PFSK-1 (cell line): ENCODE measurements around the gene KCNQ1.

Experiments used
- FOXP2 ChIP-seq: optimal IDR thresholded peaks from 2 replicates; pipeline ENCODE3; 2011; ENCODE audit warnings: borderline replicate concordance, control low read depth, inconsistent platforms; ENCODE audit not compliant: insufficient read depth; ENCODE audit errors: extremely low read length, extremely low read depth
- POLR2AphosphoS5 ChIP-seq: IDR thresholded peaks from 2 replicates; pipeline ENCODE4 v1.6.1; 2012; ENCODE audit warnings: low read depth, mild to moderate bottlenecking, control low read depth, low read length, moderate library complexity
- SIN3A ChIP-seq: IDR thresholded peaks from 2 replicates; pipeline ENCODE4 v1.6.1; 2012; ENCODE audit warnings: mild to moderate bottlenecking, low read length, moderate library complexity, borderline replicate concordance; ENCODE audit not compliant: insufficient read depth
- TAF1 ChIP-seq: IDR thresholded peaks from 2 replicates; pipeline ENCODE4 v1.6.1; 2012; ENCODE audit warnings: low read length, control low read depth, borderline replicate concordance; ENCODE audit not compliant: insufficient read depth
- TF ChIP-seq, protein P1 (sequence below), 2 experiments: IDR thresholded peaks; 2 replicates each; pipeline versions ENCODE4 v1.6.1 to v1.8.0; 2011 to 2012; ENCODE audit warnings: low read depth in 2 of 2, low read length in 2 of 2, control low read depth in 1 of 2, inconsistent platforms in 1 of 2, mild to moderate bottlenecking in 1 of 2, moderate library complexity in 1 of 2; ENCODE audit not compliant: insufficient read depth in 1 of 2

DNA sequence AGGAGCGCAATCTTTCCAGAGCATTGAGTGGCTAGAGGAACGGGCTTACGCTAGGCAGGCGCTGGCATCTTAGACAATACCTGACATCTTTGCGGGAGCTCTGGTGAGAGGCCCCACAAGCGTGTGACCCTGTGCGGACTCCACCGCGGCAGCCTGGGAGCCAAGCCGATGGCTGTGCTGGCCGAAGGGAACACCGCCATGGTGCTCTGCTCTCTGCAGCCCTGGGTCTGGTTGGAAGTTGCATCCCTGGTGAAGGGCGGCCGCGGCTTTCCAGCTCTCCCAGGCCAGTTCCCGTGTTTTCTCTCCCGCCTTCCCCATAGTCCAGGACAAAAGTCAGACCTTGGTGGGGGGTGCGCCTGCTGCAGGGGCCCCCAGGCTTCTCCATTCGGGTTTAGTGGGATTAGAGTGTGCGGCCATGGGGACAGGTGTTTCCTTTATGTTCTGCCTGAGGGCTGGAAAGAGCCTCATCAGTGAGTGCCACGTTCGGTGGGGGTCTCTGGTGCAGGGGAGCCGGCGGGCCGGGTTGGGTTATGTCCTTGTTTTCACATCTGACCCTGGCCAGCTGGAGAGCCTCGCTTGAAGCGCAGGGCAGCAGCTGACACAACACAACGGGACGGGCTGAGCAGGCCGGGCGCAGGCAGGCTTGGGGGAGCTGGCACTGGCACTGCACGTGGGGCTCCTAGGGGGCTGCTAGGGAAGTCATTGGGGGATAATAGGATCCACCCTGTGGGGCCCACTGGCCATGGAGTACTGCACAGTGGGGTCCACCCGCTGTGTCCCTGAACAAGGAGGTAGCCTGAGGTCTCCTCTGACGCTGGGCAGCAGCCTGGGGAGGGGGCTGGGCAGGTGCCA lies 94.8 kb downstream of the KCNQ1 start:
- TF ChIP-seq, protein P1, sequence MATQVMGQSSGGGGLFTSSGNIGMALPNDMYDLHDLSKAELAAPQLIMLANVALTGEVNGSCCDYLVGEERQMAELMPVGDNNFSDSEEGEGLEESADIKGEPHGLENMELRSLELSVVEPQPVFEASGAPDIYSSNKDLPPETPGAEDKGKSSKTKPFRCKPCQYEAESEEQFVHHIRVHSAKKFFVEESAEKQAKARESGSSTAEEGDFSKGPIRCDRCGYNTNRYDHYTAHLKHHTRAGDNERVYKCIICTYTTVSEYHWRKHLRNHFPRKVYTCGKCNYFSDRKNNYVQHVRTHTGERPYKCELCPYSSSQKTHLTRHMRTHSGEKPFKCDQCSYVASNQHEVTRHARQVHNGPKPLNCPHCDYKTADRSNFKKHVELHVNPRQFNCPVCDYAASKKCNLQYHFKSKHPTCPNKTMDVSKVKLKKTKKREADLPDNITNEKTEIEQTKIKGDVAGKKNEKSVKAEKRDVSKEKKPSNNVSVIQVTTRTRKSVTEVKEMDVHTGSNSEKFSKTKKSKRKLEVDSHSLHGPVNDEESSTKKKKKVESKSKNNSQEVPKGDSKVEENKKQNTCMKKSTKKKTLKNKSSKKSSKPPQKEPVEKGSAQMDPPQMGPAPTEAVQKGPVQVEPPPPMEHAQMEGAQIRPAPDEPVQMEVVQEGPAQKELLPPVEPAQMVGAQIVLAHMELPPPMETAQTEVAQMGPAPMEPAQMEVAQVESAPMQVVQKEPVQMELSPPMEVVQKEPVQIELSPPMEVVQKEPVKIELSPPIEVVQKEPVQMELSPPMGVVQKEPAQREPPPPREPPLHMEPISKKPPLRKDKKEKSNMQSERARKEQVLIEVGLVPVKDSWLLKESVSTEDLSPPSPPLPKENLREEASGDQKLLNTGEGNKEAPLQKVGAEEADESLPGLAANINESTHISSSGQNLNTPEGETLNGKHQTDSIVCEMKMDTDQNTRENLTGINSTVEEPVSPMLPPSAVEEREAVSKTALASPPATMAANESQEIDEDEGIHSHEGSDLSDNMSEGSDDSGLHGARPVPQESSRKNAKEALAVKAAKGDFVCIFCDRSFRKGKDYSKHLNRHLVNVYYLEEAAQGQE (IDR thresholded peaks at IDR 0.05; ENCODE audit: insufficient read depth in 1 of 2, low read depth in 2 of 2, low read length in 2 of 2): no peak
- TF ChIP-seq TAF1: no peak
- no peak for TF ChIP-seq POLR2AphosphoS5
- no peak for TF ChIP-seq SIN3A
- TF ChIP-seq FOXP2: no peak
